NCI-H2107 (cell line): ENCODE measurements around the gene MMP27.

ENCODE experiments used
- DNase-seq: peaks from one replicate; lab custom pipeline; 2025; lab: John Stamatoyannopoulos, UW

The MMP27 gene

GRCh38 chr11:102703826-102704493 lies 1.6 kb downstream of the MMP27 start:
- DNase-seq = no peak

GRCh38 chr11:102695201-102695600 lies 10.4 kb downstream of the MMP27 start:
- DNase-seq = no peak

- no peak for DNase-seq
Measured at GRCh38 chr11:102685754-102686153, 19.8 kb downstream of the MMP27 start.

GRCh38 chr11:102685338-102685737 lies 20.2 kb downstream of the MMP27 start:
- no peak for DNase-seq

GRCh38 chr11:102683277-102683676 lies 22.3 kb downstream of the MMP27 start:
- DNase-seq = no peak

- DNase-seq = no peak
Measured at GRCh38 chr11:102680945-102681344, 24.6 kb downstream of the MMP27 start.

- no peak for DNase-seq
Measured at GRCh38 chr11:102678022-102678421, 27.5 kb downstream of the MMP27 start.

- DNase-seq = no peak
Measured at GRCh38 chr11:102676084-102676483, 29.5 kb downstream of the MMP27 start.

- DNase-seq = no peak
Measured at GRCh38 chr11:102669664-102670063, 35.9 kb downstream of the MMP27 start.

- DNase-seq = peak; percentile 7
Measured at GRCh38 chr11:102666331-102666957, 39.1 kb downstream of the MMP27 start.

GRCh38 chr11:102664001-102664752 lies 41.4 kb downstream of the MMP27 start:
- no peak for DNase-seq

- DNase-seq = no peak
Measured at GRCh38 chr11:102662607-102663006, 43.0 kb downstream of the MMP27 start.

- no peak for DNase-seq
Measured at GRCh38 chr11:102661040-102661439, 44.5 kb downstream of the MMP27 start.

- DNase-seq = no peak
Measured at GRCh38 chr11:102656528-102656927, 49.0 kb downstream of the MMP27 start.

GRCh38 chr11:102655547-102655946 lies 50.0 kb downstream of the MMP27 start:
- DNase-seq = no peak

GRCh38 chr11:102654761-102655160 lies 50.8 kb downstream of the MMP27 start:
- no peak for DNase-seq

- no peak for DNase-seq
Measured at GRCh38 chr11:102653744-102654291, 51.8 kb downstream of the MMP27 start.

GRCh38 chr11:102647430-102647829 lies 58.1 kb downstream of the MMP27 start:
- no peak for DNase-seq

- no peak for DNase-seq
Measured at GRCh38 chr11:102643941-102644340, 61.6 kb downstream of the MMP27 start.
